GM23338 (cell line): ENCODE results near the gene MPC2. TPM values are rescaled to one million over a fixed set of nuclear protein-coding genes. Genes with fewer than 3 reads are reported as not detected.

Source experiments
- ATAC-seq: fragments of 200-7000 bp; cut with Tn5 transposase; 3 replicates; pipeline ENCODE4 v1.9.1; 2020
- DNase-seq: peaks from one replicate; pipeline ENCODE4 v3.0.0-alpha.2; 2015; ENCODE audit warnings: low spot score
- H2AFZ ChIP-seq: fragments of 200-600 bp; sonication (generic); 2 replicates; pipeline ENCODE4 v1.8.0; 2016; ENCODE audit warnings: antibody characterized with exemption, mild to moderate bottlenecking, moderate library complexity
- H3F3A ChIP-seq: fragments of 200-600 bp; sonication (generic); replicated peaks from 2 replicates; pipeline ENCODE4 v1.8.0; 2017; ENCODE audit warnings: antibody characterized with exemption, mixed run types, low read depth
- H3K27ac ChIP-seq: fragments of 200-600 bp; sonication (generic); 2 replicates; pipeline ENCODE4 v1.6.1; 2016; ENCODE audit warnings: low read depth
- H3K27me3 ChIP-seq: fragments of 200-600 bp; sonication (generic); 2 replicates; pipeline ENCODE4 v1.8.0; 2016; ENCODE audit warnings: mild to moderate bottlenecking, mixed run types, moderate library complexity; ENCODE audit not compliant: insufficient read depth
- H3K36me3 ChIP-seq: fragments of 200-600 bp; sonication (generic); 2 replicates; pipeline ENCODE4 v1.8.0; 2016; ENCODE audit warnings: mild to moderate bottlenecking; ENCODE audit not compliant: insufficient read depth
- H3K4me1 ChIP-seq: fragments of 200-600 bp; sonication (generic); 2 replicates; pipeline ENCODE4 v1.8.0; 2016; ENCODE audit warnings: mild to moderate bottlenecking, moderate library complexity; ENCODE audit not compliant: insufficient read depth
- H3K4me2 ChIP-seq: fragments of 200-600 bp; sonication (generic); 2 replicates; pipeline ENCODE4 v1.7.1; 2017; ENCODE audit warnings: mixed run types
- H3K4me3 ChIP-seq: fragments of 200-600 bp; sonication (generic); 2 replicates; pipeline ENCODE4 v1.6.1; 2016; ENCODE audit warnings: mixed run types
- H3K79me2 ChIP-seq: fragments of 200-600 bp; sonication (generic); replicated peaks from 2 replicates; pipeline ENCODE4 v1.8.0; 2017; ENCODE audit warnings: mild to moderate bottlenecking; ENCODE audit not compliant: insufficient read depth
- H3K9me2 ChIP-seq: fragments of 200-600 bp; sonication (generic); 2 replicates; pipeline ENCODE4 v1.8.0; 2017; ENCODE audit not compliant: insufficient read depth
- H4K20me1 ChIP-seq: fragments of 200-600 bp; sonication (generic); replicated peaks from 2 replicates; pipeline ENCODE4 v1.8.0; 2017; ENCODE audit warnings: mild to moderate bottlenecking; ENCODE audit not compliant: insufficient read depth
- H3K27ac Mint-ChIP-seq: 2 replicates; pipeline ENCODE4 v1.8.0; 2020; ENCODE audit warnings: inconsistent platforms, mild to moderate bottlenecking, moderate library complexity, mixed read lengths
- H3K27me3 Mint-ChIP-seq: 3 replicates; pipeline ENCODE4 v1.8.0; 2022; ENCODE audit warnings: low read depth, mild to moderate bottlenecking, moderate library complexity, mixed read lengths, inconsistent platforms; ENCODE audit not compliant: insufficient read depth, poor library complexity
- H3K36me3 Mint-ChIP-seq: 3 replicates; pipeline ENCODE4 v1.8.0; 2021; ENCODE audit warnings: low read depth, mild to moderate bottlenecking, inconsistent platforms, moderate library complexity, mixed read lengths
- H3K4me1 Mint-ChIP-seq: 3 replicates; pipeline ENCODE4 v1.8.0; 2020; ENCODE audit warnings: mild to moderate bottlenecking, inconsistent platforms, mixed read lengths
- H3K4me3 Mint-ChIP-seq: 3 replicates; pipeline ENCODE4 v1.8.0; 2021; ENCODE audit warnings: moderate library complexity, mild to moderate bottlenecking, inconsistent platforms, mixed read lengths
- H3K9me3 Mint-ChIP-seq: 3 replicates; pipeline ENCODE4 v1.8.0; 2020; ENCODE audit warnings: moderate library complexity, mild to moderate bottlenecking, inconsistent platforms, mixed read lengths
- CREB1 ChIP-seq: fragments of 250-450 bp; sonication (Bioruptor Pico); IDR thresholded peaks from 2 replicates; pipeline ENCODE4 v1.5.0; 2020; ENCODE audit warnings: low read depth, mild to moderate bottlenecking, moderate library complexity
- CTCF ChIP-seq, 2 experiments: fragments of 200-600 bp in 1 of 2; sonication (generic) in 1 of 2; conservative IDR thresholded peaks; 2 replicates each; pipeline versions ENCODE4 v1.5.1 to v1.6.1; 2016 to 2017; ENCODE audit warnings: antibody characterized with exemption in 2 of 2, low read depth in 2 of 2, mild to moderate bottlenecking in 2 of 2, moderate library complexity in 1 of 2
- ETS1 ChIP-seq: IDR thresholded peaks from 2 replicates; pipeline ENCODE4 v1.6.1; 2016; ENCODE audit warnings: antibody characterized with exemption
- EZH2 ChIP-seq: fragments of 200-600 bp; sonication (generic); IDR thresholded peaks from one replicate; pipeline ENCODE4 v1.8.0; 2017; ENCODE audit warnings: antibody characterized with exemption, mild to moderate bottlenecking, low read depth; ENCODE audit not compliant: unreplicated experiment
- NANOG ChIP-seq: IDR thresholded peaks from 2 replicates; pipeline ENCODE4 v1.6.1; 2016; ENCODE audit warnings: antibody characterized with exemption, borderline replicate concordance
- POLR2AphosphoS5 ChIP-seq: IDR thresholded peaks from 2 replicates; pipeline ENCODE4 v1.6.1; 2016; ENCODE audit warnings: antibody characterized with exemption, low read depth
- REST ChIP-seq: IDR thresholded peaks from one replicate; pipeline ENCODE4 v1.6.1; 2018; ENCODE audit warnings: antibody characterized with exemption; ENCODE audit not compliant: unreplicated experiment
- ZNF114 ChIP-seq: fragments of 250-450 bp; sonication (Bioruptor Pico); IDR thresholded peaks from 2 replicates; pipeline ENCODE4 v1.5.0; 2020; ENCODE audit warnings: mild to moderate bottlenecking, moderate library complexity
- ZNF331 ChIP-seq: fragments of 250-450 bp; sonication (Bioruptor Pico); IDR thresholded peaks from 2 replicates; pipeline ENCODE4 v1.5.0; 2020; ENCODE audit warnings: low read depth, mild to moderate bottlenecking, moderate library complexity
- ZNF462 ChIP-seq: fragments of 250-450 bp; sonication (Bioruptor Pico); IDR thresholded peaks from 2 replicates; pipeline ENCODE4 v1.5.0; 2020; ENCODE audit warnings: mild to moderate bottlenecking, moderate library complexity
- polyA plus RNA-seq: library from polyadenylated mRNA; unstranded; fragments of >200 nt; fragmentation: Nextera tagmentation; extraction: Ambion mirVana; gene quantifications from 2 replicates; pipeline ENCODE4 v1.2.1, GENCODE V29; 2016
- total RNA-seq: library from RNA; depleted of rRNA; stranded (reverse); fragments of >200 nt; shearing (Covaris generic); gene quantifications from 2 replicates; pipeline ENCODE4 v1.2.3, GENCODE V29; 2014

The MPC2 gene
- total and polyA plus RNA-seq, 2 experiments from 2014 or later: 21.6 to 76.9 TPM

- TF ChIP-seq ZNF331 (CRISPR knock-in tag) (no peak), ZNF114 (no peak), REST (no peak), ETS1 (no peak), EZH2 (no peak), POLR2AphosphoS5 (no peak), CTCF (conservative IDR thresholded peaks at IDR 0.05; ENCODE audit: low read depth in 2 of 2) (no peak), CREB1 (CRISPR knock-in tag) (no peak), NANOG (no peak)
Measured at GRCh38 chr1:167957710-167958109, 20.8 kb upstream of the MPC2 start (continued).

GRCh38 chr1:167955915-167956314, 19.0 kb upstream of the MPC2 start:
- DNase-seq (no peak), ATAC-seq (no peak)
- Mint-ChIP-seq H3K27ac (no peak overlapping the region), H3K36me3 (peaks cover 46% of the 10 kb centered on the region), H3K27me3 (no peaks in the 10 kb centered on the region), H3K9me3 (no peaks in the 10 kb centered on the region), H3K4me1 (no peaks in the 10 kb centered on the region), H3K4me3 (no peak overlapping the region)
- Histone ChIP-seq H3K27me3 (no peaks in the 10 kb centered on the region), H3K79me2 (peaks cover 73% of the 10 kb centered on the region), H3K27ac (no peak overlapping the region), H3F3A (no peaks in the 10 kb centered on the region), H3K4me1 (no peaks in the 10 kb centered on the region), H3K36me3 (peaks cover 14% of the 10 kb centered on the region; the same call in 1 of the 2 replicates), H3K4me2 (no peak overlapping the region), H3K4me3 (no peak overlapping the region), H3K9me2 (no peaks in the 10 kb centered on the region), H4K20me1 (peaks cover 12% of the 10 kb centered on the region; the same call in 1 of the 2 replicates), H2AFZ (no peak overlapping the region)
- no peak for TF ChIP-seq ZNF462 (CRISPR knock-in tag)
